ENCODE results near the gene SLC25A28.
"Not testable (repeated sequence)": the region's sequence is repeated elsewhere in the genome, so short reads cannot be mapped to it uniquely, and the experiment has no call there.

SLC25A28 gene

DNA sequence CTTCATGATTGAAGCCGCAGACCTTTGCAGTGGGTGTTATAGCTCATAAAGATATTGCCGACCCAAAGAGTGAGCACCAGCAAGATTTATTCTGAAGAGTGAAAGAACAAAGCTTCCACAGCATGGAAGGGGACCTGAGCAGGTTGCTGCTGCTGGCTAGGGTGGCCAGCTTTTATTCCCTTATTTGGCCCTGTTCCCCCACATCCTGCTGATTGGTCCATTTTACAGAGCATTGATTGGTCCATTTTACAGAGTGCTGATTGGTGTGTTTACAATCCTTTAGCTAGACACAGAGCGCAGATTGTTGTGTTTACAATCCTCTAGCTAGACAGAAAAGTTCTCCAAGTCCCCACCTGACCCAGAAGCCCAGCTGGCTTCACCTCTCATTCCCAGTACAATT lies 4.9 kb upstream of the SLC25A28 start:
- DNase-seq (ENCODE audit: low spot score), result not testable (repeated sequence)

DNA sequence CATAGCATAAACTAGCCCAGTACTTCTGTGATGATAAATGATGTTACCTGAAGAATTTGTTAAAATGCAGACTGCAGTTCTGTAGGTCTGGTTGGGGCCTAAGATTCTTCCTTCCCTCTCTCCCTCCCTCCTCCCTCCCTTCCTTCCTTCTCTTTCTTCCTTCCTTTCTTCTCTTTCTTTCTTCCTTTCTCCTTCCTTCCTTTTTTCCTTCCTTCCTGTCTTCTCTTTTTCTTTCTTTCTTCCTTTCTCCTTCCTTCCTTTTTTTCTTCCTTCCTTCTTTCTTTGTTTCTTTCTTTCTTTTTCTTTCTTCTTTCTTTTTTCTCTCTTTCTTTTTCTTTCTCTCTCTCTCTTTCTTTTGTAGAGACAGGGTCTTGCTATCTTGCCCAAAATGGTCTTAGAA lies 3.7 kb upstream of the SLC25A28 start:
- DNase-seq (ENCODE audit: low spot score), result no peak

DNA sequence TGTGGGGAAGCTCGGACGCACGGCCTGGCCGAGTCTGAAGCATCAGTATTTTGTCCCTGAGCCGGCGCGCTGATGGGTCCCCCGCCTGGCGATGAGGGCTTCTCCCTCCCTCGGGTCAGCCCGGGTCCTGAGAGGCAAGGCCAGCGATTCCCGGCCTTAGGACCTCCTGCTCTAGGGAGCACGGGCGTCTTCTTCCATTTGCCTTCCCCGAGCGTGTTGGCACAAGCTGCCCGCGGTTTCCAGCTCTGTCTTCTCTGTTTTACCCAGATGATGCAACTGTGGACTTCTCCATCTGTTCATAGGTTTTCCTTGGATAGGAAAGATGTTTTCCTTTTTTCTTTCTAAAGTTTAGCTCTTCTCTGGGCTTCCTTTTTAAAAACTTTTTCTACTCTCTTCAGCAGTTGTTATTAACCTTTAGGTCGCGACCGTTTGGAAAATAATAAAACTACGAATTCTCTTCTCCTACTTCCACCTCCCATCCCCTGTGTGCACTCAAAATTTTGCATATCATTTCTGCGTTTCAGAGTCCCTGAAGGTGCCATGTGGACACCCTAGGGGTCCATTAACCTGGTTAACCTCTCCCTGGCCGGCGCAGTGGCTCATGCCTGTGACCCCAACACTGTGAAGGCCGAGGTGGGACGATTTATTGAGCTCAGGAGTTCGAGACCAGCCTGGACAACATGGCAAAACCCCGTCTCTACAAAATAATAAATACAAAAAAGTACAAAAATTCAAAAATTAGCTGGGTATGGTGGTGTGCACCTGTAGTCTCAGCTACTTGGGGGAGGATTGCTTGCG lies 1.4 kb upstream of the SLC25A28 start:
- DNase-seq (ENCODE audit: low spot score), result no peak

DNA sequence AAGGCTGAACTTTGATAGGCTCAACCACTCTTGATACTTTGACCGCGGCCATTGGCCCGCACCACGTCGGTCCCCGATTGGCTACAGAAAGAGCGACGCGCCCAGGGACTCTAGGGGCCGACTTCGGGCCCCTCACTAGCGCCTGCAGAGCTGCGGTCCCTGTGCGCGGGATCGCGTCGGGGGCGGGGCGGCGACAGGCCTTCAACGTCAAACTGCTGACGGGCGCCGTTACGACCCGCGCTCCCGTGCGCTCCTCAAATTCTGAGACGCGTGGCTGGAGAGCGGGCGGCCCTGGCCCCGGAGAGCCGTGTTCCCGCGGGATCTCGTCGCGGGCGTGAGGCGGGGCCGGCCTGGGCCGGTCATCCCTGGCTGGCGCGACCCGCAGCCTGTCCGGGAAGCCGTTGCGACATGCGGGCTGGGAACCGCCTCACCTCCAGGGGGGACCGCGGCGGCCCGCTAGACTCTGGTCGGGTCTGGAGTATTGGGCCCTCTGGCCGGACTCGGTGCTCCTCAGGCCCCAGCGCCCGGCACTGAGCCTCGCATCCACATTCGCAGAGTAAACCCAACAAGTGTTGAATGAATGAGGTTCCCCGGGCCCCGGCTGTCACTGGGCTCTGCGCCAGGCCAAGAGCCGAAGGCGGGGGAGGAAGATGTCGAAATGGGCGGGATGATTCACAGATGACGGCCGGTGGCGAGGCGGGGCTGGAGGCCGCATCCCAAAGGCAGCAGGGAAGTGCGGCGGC lies 643 bp upstream of the SLC25A28 start:
- peak; percentile 91 for DNase-seq (ENCODE audit: low spot score)

DNA sequence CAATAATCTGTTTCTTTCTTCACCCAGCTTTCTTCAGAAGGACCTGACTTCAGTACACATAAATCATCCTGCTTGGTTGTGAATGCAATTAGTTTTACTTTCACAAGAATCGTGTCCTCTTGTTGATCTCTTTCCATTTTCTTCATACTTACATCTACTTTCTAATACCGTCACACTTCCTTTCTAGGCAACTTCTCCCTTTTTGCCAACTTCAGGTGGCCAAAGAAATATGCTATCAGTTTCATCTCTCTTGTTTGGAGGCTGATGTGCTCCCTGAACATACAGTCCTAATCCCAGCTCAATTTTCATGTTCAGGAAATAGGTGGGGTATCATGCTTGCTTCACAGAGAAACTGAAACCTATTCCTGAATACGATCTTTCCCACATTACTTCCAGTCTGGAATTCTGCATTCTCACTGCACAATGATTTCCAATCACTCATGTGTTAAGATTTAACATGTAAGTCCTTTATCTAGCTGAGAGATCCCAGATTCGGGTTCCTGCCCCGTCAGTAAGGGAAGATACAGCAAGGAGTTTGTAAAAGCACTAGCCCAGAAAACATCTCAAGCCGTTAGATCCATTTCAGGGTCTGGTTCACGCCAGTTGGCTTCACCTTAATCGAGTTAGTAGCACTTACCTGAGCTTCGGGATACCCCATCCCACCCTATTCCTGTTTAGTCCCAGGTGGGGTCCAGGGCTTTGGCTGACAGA lies 994 bp downstream of the SLC25A28 start:
- DNase-seq (ENCODE audit: low spot score), result no peak

DNA sequence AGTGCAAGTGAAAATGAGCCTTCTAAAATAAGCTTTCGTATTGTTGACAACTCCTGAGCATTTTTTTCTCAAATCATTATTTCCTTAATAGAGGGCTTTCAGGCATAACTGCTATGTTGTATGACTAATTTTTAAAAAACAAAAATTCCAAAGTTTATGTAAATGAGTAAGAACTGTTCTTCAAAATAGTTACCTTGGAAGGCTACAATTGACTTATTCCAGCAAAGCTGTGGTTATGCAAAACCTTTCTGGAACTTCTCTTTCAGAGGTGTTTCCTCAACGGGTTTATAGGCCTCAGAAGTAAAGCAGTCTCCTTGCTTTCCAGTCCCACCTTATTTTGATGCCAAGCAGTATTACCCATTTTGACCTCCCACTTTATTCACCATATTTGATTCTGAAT lies 2.5 kb downstream of the SLC25A28 start:
- no peak for DNase-seq (ENCODE audit: low spot score)

DNA sequence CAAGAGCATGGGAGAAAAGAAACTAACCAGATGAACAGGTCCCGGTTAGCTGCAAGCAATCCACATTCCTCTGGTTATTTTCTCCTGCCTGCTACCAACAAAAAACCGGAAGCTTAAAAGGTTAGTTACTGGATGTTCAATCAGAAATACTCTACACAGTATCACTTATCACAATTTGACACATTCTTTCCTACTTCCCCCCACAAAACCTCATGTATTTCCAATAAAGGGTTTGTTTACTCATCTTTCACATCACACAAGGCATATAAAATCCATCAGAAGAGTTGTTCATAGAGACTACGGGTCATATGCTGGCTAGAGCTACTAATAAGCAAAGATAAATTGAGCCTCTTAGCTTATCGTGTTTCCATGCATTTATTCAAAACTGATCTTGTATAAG lies 4.8 kb downstream of the SLC25A28 start:
- no peak for DNase-seq (ENCODE audit: low spot score)

DNA sequence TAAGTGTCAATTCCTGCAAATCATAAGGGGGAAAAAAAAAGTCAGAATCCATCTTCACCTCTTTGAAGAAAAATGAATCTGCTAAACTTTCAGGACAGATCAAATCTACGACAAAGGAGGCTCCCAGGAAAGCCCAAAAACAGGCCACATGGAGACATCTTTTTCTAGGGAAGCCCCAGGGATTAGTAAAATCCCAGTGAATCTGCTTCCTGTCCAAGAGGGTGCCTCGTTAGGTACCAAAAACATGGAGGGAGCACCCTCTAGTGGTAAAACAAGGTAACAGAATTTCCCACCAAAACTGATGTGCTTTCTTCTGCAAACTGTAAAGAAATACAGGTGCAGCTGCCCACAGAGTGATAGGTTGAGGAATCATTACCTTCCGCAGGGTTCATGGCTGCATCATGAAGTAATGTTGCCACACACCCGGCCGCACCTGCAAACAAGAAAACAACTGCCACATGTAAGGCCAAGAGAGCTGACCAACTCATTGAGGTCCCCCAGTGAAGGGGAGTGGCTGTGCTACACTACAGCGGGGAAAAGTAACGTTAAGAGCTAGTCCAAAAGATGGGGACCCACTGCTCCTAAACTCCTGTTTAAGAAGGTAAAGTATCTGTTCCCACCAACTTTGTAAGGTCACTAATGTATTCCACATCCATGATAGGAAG lies 7.9 kb downstream of the SLC25A28 start:
- peak; percentile 67 for DNase-seq (ENCODE audit: low spot score)

DNA sequence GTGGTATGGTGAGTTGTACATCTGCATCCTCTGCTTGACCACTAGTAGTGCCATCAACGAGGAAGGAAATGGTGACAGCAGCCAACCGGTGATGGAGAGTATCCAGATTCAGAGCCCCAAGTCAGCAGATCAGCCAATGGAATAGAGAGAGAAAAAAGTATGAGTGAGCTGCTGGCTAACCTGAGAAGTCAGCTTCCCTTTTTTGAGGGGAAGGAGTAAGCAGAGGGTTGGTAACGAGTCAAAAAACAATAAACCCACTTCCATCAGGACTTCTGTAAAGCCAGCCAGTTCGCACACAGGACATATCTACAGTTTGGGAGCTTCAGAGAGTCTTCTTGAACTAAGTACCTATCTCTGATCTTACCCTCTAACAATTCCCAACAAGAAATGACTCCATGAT lies 8.9 kb downstream of the SLC25A28 start:
- no peak for DNase-seq (ENCODE audit: low spot score)

DNA sequence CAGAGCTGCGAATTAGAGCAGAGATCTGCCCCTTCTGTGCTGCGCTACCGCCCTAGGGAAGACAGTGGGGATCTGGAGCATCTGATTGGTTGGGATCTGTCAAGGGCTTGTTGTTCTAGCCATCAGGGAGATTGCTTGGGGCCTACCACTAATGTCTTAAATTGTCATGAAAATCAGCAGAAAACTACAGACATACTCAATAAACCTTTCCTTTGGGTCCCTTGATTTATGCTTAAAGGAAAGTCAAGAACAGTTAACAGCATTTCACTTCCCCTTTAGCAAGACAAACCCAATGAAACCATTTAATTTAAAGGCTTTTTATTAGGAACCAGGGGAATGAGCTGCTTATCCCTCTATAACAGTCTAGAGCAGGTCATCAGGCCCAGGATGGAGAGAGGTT lies 10.0 kb downstream of the SLC25A28 start:
- no peak for DNase-seq (ENCODE audit: low spot score)

DNA sequence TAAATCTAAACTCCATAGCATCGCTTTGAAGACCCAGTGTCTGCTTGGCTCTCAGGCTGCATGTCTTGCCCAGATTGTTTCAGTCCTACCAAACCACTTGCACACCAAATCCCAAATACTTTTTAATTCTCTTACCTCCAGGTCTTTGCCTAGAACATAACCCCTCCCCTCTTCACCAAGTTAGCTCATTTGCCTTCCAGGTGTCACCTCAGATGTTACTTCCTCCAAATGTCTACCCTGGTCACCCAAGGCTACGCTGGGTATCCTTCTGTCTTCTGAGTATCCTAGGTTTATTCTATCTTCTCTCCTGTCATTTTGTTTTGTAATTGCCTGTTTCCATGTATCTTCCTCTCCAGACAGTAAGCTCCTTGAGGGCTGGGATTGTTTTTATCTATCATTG lies 11.1 kb downstream of the SLC25A28 start:
- no peak for DNase-seq (ENCODE audit: low spot score)

DNA sequence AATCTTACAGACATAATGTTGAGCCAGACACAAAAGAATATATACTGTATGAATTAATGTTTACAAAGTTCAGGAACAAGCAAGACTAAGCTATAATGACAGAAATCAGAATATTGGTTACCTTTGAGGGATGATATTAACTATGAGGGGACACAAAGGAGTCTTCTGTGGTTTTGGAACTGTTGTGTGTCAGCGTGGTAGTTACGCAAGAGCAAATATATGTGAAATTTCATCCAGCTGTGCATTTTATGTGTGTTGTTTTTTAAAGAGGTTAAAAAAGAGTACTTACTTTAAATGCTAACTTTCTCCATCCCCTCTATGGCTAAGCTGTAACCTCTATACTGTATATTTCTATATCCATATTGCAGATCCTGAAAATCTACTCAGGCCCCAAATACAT lies 14.9 kb downstream of the SLC25A28 start:
- no peak for DNase-seq (ENCODE audit: low spot score)

DNA sequence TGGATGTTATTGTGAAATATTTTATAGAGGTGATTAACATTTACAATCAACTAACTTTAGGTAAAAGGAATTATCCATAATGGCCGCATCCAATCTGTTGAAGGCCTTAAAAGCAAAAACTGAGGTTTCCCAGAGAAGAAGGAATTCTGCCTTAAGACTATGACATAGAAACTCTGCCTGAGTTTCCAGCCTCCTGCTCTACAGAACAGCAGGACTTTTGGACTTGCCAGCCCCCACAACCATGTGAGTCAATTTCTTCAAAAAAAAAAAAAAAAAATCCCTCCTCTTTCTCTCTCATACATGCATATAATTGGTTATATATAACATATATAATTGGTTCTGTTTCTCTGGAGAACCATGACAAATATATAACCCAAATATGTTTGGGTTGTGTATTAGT lies 15.4 kb downstream of the SLC25A28 start:
- DNase-seq (ENCODE audit: low spot score), result no peak

DNA sequence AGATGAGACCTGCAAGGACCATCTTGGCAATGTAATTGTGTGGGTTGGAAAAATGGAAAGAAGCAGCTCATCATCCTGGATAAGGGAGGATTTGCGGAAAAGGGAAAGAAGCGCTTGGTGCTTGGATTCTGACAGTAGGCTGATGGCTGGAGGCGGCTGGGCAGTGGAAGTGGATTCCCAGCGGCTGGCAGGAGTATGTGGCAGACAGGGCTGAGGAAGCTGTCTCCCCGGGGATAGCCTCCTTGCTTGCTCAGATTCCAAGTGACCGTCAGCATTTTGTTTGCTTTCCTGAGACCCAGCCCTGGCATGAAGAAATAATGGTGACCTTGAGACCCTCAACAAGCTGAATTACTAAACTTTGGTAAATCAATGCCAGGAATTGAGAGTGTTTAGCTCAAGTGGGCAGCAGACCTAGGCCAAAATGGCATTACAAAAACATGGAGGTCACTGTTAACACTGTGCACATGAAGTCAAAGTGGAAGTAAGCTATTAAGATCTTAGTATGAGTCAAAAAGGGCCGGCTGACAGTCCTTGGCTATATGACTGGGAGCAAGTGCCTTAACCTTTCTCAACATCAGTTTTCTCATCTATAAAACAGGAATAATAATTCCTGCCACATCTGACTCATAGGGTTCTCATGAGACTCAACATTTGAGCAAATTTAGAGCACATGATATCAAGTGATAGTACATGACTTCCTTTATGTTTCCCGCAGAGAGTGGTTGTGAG lies 21.3 kb downstream of the SLC25A28 start:
- DNase-seq (ENCODE audit: low spot score), result no peak

DNA sequence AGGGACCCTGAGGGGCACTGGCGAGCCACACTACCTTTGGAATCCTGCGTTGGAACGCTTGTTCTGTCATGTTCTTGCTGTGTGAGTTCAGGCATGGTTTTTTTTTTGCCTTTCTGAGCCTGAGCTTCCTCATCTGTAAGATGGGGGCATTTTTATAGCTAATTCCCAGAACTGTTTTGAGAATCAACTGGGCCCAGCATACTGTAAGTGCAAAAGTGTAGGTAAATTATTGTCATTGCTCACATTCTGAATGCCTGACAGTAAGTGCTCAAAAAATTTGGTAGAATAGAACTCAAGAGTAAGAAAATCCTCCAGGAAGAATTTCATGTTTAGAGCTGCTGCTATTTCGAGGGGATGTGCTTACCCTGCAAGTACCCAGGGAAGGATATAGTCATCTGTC lies 22.2 kb downstream of the SLC25A28 start:
- DNase-seq (ENCODE audit: low spot score), result no peak

DNA sequence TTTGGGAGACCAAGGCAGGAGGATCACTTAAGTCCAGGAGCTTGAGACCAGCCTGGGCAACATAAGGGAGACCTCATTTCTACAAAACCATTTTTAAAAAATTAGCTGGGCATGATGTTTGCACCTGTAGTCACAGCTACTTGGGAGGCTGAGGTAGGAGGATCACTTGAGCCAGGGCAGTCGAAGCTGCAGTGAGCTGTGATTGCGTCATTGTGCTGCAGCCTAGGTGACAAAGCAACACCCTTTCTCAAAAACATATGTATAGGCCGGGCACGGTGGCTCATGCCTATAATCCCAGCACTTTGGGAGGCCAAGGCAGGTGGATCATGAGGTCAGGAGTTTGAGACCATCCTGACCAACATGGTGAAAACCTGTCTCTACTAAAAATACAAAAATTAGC lies 23.5 kb downstream of the SLC25A28 start:
- DNase-seq (ENCODE audit: low spot score), result not testable (repeated sequence)

DNA sequence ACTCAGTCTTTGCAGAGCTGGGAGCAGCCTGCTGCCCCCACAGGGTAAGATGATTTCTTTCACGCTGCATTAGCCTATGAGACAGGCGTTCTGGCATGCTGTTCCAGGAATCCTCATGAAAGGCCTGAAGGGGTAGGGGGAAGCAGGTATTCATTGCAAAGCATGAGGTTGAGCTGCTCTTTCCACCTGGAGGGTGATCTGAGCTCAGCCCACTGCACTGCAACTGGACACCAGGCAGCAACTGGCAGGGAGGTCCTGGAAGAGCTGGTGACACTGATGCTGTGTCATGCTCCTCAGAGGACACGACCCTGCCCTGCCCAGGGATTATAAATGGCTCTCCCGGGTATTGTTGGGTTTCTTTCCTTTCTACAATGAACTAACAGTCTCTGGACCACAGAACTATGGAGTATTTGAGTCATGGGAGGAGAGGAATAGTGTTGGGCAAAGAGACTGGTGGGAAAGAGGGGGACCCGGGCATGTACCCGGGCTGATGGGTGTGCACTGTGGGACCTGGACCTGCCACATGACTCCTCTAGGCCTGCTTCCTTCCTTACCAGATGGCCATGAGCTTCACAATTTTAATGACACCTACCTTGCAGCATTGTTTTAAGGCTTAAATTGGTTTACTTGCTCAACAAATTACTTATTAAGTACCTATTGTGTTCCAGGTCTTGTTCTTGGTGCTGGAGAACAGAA lies 24.3 kb downstream of the SLC25A28 start:
- peak; percentile 53 for DNase-seq (ENCODE audit: low spot score)

DNA sequence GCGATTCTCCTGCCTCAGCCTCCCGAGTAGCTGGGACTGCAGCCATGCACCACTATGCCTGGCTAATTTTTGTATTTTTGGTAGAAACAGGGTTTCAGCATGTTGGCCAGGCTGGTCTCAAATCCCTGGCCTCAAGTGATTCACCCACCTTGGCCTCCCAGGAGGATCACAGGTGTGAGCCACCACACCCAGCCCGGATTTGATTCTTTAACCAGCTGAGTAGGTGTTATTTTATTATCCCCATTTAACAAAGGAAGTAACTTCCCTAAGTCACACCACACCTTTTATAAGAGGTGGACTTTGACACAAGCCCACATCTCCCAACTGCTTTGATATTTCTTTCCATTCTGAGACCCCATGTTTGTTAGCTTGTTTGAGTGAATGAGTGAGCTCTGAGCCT lies 25.0 kb downstream of the SLC25A28 start:
- DNase-seq (ENCODE audit: low spot score), result peak; percentile 53

DNA sequence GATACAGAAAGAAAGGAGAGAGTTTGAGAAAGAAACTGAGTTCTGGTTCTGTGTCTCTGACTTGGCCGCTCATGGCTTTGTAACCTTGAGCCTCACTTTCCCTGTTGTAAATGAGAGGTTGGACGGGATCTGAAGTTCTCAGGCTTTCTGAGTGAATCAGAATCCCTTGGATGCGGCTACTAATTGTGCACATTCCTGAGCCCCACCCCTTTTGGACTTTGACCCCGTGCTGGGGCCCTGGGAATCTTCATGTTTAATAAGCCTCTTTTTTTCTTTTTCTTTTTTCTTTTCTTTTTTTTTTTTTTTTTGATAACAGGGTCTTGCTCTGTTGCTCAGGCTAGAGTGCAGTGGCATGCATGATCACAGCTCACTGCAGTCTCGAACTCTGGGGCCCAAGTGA lies 26.9 kb downstream of the SLC25A28 start:
- peak; percentile 92 for DNase-seq (ENCODE audit: low spot score)

DNA sequence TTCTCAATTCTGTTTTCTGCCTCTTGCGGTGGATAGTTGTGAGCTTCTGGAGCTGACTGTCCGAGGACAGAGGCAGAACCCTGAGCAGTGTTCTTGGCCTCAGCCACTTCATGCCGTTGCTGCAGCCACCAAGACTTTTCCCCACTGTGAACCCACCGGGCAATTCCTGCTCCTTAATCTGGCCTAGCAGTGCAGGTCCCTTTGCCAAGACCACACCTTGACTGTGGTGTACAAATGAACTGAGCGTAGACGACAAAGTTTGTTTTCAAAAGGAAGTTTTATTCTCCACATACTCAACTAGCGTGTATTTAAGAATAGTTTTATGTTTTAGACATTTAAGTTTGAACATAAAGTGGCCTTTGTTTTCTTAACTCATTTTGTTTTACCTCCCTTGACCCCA lies 29.4 kb downstream of the SLC25A28 start:
- DNase-seq (ENCODE audit: low spot score), result no peak

DNA sequence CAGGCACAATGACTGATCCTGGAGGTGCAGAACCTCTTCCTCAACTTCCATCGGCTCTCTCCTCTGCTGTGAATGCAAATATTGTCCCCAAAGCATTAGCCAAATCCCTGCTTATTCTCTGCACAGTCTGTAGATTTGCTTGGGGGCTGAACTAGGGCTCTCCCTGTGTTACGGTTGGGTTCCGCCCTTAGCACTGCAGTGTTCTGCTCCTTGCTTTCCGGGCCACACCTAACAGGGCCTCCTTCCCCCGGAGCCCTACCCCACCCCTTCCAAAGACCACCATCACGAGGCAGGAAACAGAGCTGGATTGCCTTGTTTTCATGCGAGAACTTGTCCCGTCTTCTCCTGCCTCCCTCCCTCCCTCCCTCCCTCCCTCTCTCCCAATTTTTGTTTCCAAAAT lies 36.6 kb downstream of the SLC25A28 start:
- DNase-seq (ENCODE audit: low spot score), result no peak

Data from LoVo (cell line).